Erythroblast (primary cell): Measurements from ENCODE around the gene ACVR1.

Experiments used
- GATA1 ChIP-seq: IDR thresholded peaks from 2 replicates; pipeline ENCODE4 v1.6.1; 2011; ENCODE audit warnings: low read depth, mild to moderate bottlenecking, control low read depth, low read length, moderate library complexity
- POLR2A ChIP-seq: IDR thresholded peaks from 2 replicates; pipeline ENCODE4 v1.6.1; 2011; ENCODE audit warnings: mild to moderate bottlenecking, low read length

DNA sequence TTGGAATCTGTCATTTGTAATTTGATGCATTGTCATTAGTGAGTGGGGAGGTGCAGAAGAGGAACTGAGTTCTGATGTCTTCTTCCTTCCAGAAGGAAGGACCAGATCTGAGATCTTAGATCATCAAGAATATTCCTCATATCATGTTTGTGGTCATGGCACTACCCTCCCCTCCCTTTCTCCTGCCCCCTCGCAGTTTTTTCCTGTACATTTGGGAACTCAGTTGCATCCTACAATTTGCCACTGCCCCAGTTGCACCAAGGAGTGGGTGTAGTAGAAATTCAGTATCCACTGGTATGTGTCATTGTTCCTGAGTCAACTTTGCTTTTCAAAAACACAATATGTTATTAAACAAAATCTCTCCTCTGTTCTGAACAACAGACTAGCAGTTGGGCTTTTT, 26.6 kb upstream of the ACVR1 start:
- TF ChIP-seq POLR2A (no peak), GATA1 (no peak)
